HepG2 (cell line): ENCODE measurements around the gene BCL6. TPM values are rescaled to one million over a fixed set of nuclear protein-coding genes. Genes with fewer than 3 reads are reported as not detected.
A peak's percentile ranks its signal among the peaks of the same experiment; 100 is the strongest.

Experiments
- BRF2 ChIP-seq: sonication (generic); formaldehyde crosslinking; IDR thresholded peaks from 2 replicates; pipeline ENCODE4 v1.8.1; 2022; ENCODE audit warnings: mild to moderate bottlenecking, missing genetic modification reagents
- CAMTA2 ChIP-seq: sonication (generic); formaldehyde crosslinking; IDR thresholded peaks from 2 replicates; pipeline ENCODE4 v1.4.0; 2020; ENCODE audit warnings: mild to moderate bottlenecking, missing genetic modification reagents, borderline replicate concordance
- CCAR2 ChIP-seq: fragments of 200-400 bp; formaldehyde crosslinking; optimal IDR thresholded peaks from 2 replicates; pipeline ENCODE3; 2018; ENCODE audit warnings: low read depth, mild to moderate bottlenecking, low read length, moderate library complexity
- CCDC6 ChIP-seq: sonication (generic); formaldehyde crosslinking; IDR thresholded peaks from 2 replicates; pipeline ENCODE4 v1.8.1; 2022; ENCODE audit warnings: mild to moderate bottlenecking, missing genetic modification reagents, moderate library complexity
- CSRNP2 ChIP-seq: sonication (generic); formaldehyde crosslinking; conservative IDR thresholded peaks from 2 replicates; pipeline ENCODE4 v1.8.0; 2022; ENCODE audit warnings: low read depth, missing genetic modification reagents
- ELF3 ChIP-seq: IDR thresholded peaks from 2 replicates; pipeline ENCODE4 v1.6.1; 2016; ENCODE audit warnings: missing genetic modification reagents, missing compliant biosample characterization
- ESRRA ChIP-seq: sonication (generic); formaldehyde crosslinking; IDR thresholded peaks from 2 replicates; pipeline ENCODE4 v1.5.1; 2020; ENCODE audit warnings: mild to moderate bottlenecking, low read depth, missing genetic modification reagents
- FUBP1 ChIP-seq: sonication (generic); formaldehyde crosslinking; IDR thresholded peaks from 2 replicates; pipeline ENCODE4 v1.5.1; 2020; ENCODE audit warnings: missing genetic modification reagents, mild to moderate bottlenecking, borderline replicate concordance
- GATAD2A ChIP-seq: IDR thresholded peaks from 2 replicates; pipeline ENCODE4 v1.6.1; 2016
- GPBP1L1 ChIP-seq: sonication (generic); formaldehyde crosslinking; IDR thresholded peaks from 2 replicates; pipeline ENCODE4 v1.5.0; 2020; ENCODE audit warnings: mild to moderate bottlenecking, missing genetic modification reagents
- HDAC1 ChIP-seq: sonication (generic); formaldehyde crosslinking; IDR thresholded peaks from 2 replicates; pipeline ENCODE4 v1.5.1; 2020; ENCODE audit warnings: mild to moderate bottlenecking, missing genetic modification reagents
- HDAC6 ChIP-seq: fragments of 200-600 bp; sonication (generic); IDR thresholded peaks from 2 replicates; pipeline ENCODE4 v1.7.0; 2017; ENCODE audit warnings: mild to moderate bottlenecking, antibody characterized with exemption, low read length, low read depth
- PPARG ChIP-seq: conservative IDR thresholded peaks from 2 replicates; pipeline ENCODE4 v1.6.1; 2016; ENCODE audit warnings: missing biosample characterization, missing genetic modification reagents
- TMF1 ChIP-seq: sonication (generic); formaldehyde crosslinking; IDR thresholded peaks from 2 replicates; pipeline ENCODE4 v1.8.1; 2022; ENCODE audit warnings: low read depth, missing genetic modification reagents
- TSC22D2 ChIP-seq: sonication (generic); formaldehyde crosslinking; IDR thresholded peaks from 2 replicates; pipeline ENCODE4 v1.5.1; 2020; ENCODE audit warnings: missing genetic modification reagents, mild to moderate bottlenecking, borderline replicate concordance
- ZNF274 ChIP-seq: sonication (generic); formaldehyde crosslinking; IDR thresholded peaks from 2 replicates; pipeline ENCODE4 v1.5.1; 2020; ENCODE audit warnings: mild to moderate bottlenecking, missing genetic modification reagents
- ZNF33B ChIP-seq: sonication (generic); formaldehyde crosslinking; IDR thresholded peaks from 2 replicates; pipeline ENCODE4 v1.5.1; 2020; ENCODE audit warnings: mild to moderate bottlenecking, missing genetic modification reagents
- ZNF354B ChIP-seq: sonication (generic); formaldehyde crosslinking; IDR thresholded peaks from 2 replicates; pipeline ENCODE4 v1.8.0; 2022; ENCODE audit warnings: mild to moderate bottlenecking, missing genetic modification reagents
- ZNF746 ChIP-seq: sonication (generic); formaldehyde crosslinking; IDR thresholded peaks from 2 replicates; pipeline ENCODE4 v1.8.0; 2022; ENCODE audit warnings: mild to moderate bottlenecking, missing genetic modification reagents
- polyA plus RNA-seq, 8 experiments: library from polyadenylated mRNA; depleted of rRNA in 3 of 8; stranded (reverse) in 7 of 8; unstranded in 1 of 8; fragments of >200 nt; fragmentation: Illumina TruSeq in 4 of 8; extraction: Trizol in 4 of 8; gene quantifications; 2 replicates each; pipeline versions ENCODE4 v1.2.1 to v1.2.3, GENCODE V29; 2011 to 2016; ENCODE audit warnings: low read depth in 4 of 8, missing spikeins in 1 of 8, mixed read lengths in 1 of 8; ENCODE audit not compliant: insufficient read depth in 1 of 8
- total RNA-seq, 5 experiments: library from RNA; depleted of rRNA; stranded (reverse); fragments of >200 nt; fragmentation: Illumina TruSeq; extraction: Trizol; gene quantifications; 2 replicates each; pipeline ENCODE4 v1.2.3, GENCODE V29; 2016; ENCODE audit warnings: low read depth in 1 of 5
- TF ChIP-seq, protein P1 (sequence below): sonication (generic); formaldehyde crosslinking; IDR thresholded peaks from 2 replicates; pipeline ENCODE4 v1.9.0; 2021; ENCODE audit warnings: missing genetic modification reagents, mild to moderate bottlenecking, borderline replicate concordance
- TF ChIP-seq, protein P2 (sequence below): sonication (generic); formaldehyde crosslinking; IDR thresholded peaks from 2 replicates; pipeline ENCODE4 v1.4.0; 2020; ENCODE audit warnings: mild to moderate bottlenecking, missing genetic modification reagents

Gene BCL6
- total and polyA plus RNA-seq, 2 of the 13 experiments (the other 11 are each of a cell fraction or from before 2014, with no cell fraction given): 21.2 to 53.7 TPM

GRCh38 chr3:187750513-187751123 lies 5.3 kb upstream of the BCL6 start (continued):
- TF ChIP-seq, protein P1, sequence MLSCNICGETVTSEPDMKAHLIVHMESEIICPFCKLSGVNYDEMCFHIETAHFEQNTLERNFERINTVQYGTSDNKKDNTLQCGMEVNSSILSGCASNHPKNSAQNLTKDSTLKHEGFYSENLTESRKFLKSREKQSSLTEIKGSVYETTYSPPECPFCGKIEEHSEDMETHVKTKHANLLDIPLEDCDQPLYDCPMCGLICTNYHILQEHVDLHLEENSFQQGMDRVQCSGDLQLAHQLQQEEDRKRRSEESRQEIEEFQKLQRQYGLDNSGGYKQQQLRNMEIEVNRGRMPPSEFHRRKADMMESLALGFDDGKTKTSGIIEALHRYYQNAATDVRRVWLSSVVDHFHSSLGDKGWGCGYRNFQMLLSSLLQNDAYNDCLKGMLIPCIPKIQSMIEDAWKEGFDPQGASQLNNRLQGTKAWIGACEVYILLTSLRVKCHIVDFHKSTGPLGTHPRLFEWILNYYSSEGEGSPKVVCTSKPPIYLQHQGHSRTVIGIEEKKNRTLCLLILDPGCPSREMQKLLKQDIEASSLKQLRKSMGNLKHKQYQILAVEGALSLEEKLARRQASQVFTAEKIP: no peak
- TF ChIP-seq TSC22D2 (CRISPR knock-in tag): no peak
- peak; percentile 37; the same call in 1 of the 2 replicates for TF ChIP-seq ZNF746 (CRISPR knock-in tag)
- no peak; the same call in 1 of the 2 replicates for TF ChIP-seq FUBP1 (CRISPR knock-in tag)
- no peak for TF ChIP-seq CAMTA2
- peak; percentile 77 for TF ChIP-seq HDAC1 (CRISPR knock-in tag)
- TF ChIP-seq ELF3: peak; percentile 86
- TF ChIP-seq TMF1: 0 out of 2 replicates have a peak, but pooled peaks have one; percentile 15
- TF ChIP-seq BRF2 (CRISPR knock-in tag): peak; percentile 58; the same call in 1 of the 2 replicates
- TF ChIP-seq ZNF274: peak; percentile 57; the same call in 1 of the 2 replicates
- no peak for TF ChIP-seq CSRNP2 (CRISPR knock-in tag)
- TF ChIP-seq ESRRA (CRISPR knock-in tag): 0 out of 2 replicates have a peak, but pooled peaks have one; percentile 24
- no peak for TF ChIP-seq ZNF354B (CRISPR knock-in tag)
- TF ChIP-seq, protein P2, sequence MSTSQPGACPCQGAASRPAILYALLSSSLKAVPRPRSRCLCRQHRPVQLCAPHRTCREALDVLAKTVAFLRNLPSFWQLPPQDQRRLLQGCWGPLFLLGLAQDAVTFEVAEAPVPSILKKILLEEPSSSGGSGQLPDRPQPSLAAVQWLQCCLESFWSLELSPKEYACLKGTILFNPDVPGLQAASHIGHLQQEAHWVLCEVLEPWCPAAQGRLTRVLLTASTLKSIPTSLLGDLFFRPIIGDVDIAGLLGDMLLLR (CRISPR knock-in tag): no peak
- no peak for TF ChIP-seq CCDC6
- no peak for TF ChIP-seq HDAC6
- no peak for TF ChIP-seq GPBP1L1 (CRISPR knock-in tag)
- TF ChIP-seq GATAD2A (CRISPR knock-in tag): peak; percentile 94
- 0 out of 2 replicates have a peak, but pooled peaks have one; percentile 60 for TF ChIP-seq ZNF33B
- TF ChIP-seq CCAR2: no peak
- TF ChIP-seq PPARG (CRISPR knock-in tag): 0 out of 2 replicates have a peak, but pooled peaks have one; percentile 57
